Fibroblast of villous mesenchyme (primary cell): Measurements from ENCODE around the gene LMBR1. TPM values are rescaled to one million over a fixed set of nuclear protein-coding genes. Genes with fewer than 3 reads are reported as not detected.
"Not testable (repeated sequence)": the region's sequence is repeated elsewhere in the genome, so short reads cannot be mapped to it uniquely, and the experiment has no call there.

Experiments
- DNase-seq: peaks from one replicate; pipeline ENCODE4 v3.0.0-alpha.2; 2010; ENCODE audit warnings: low read depth
- H3K4me3 ChIP-seq: 2 replicates; pipeline ENCODE4 v1.5.1; 2011; ENCODE audit warnings: low read depth, mild to moderate bottlenecking, low read length
- total RNA-seq: library from RNA; depleted of rRNA; stranded (reverse); fragments of >200 nt; gene quantifications from 2 replicates; pipeline ENCODE4 v1.2.3, GENCODE V29; 2012
- TF ChIP-seq, protein P1 (sequence below): IDR thresholded peaks from 2 replicates; pipeline ENCODE4 v1.5.1; 2012; ENCODE audit warnings: low read depth, mild to moderate bottlenecking, low read length; ENCODE audit not compliant: insufficient read depth

Gene LMBR1
- total RNA-seq, 1 donor, result 43.6 TPM

DNA sequence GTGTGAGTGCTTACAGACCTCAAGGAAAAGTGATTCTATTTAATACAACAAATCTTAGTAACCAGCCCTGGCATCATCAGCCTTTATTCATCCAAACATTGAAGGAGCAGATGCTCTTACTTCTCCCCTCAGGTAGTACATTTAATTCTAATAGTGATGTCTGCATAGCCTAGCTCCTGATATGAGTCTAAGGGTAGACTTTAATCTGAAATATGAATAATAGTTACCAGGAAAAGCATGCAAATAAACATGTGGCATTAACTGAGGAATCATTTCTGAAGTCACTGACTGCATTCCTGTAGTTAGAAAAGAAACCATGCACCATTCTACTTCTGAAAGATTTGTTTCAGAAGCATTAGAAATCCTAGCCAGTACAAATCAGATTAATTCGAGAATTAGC, 25.7 kb upstream of the LMBR1 start:
- DNase-seq, result no peak
- TF ChIP-seq, protein P1, sequence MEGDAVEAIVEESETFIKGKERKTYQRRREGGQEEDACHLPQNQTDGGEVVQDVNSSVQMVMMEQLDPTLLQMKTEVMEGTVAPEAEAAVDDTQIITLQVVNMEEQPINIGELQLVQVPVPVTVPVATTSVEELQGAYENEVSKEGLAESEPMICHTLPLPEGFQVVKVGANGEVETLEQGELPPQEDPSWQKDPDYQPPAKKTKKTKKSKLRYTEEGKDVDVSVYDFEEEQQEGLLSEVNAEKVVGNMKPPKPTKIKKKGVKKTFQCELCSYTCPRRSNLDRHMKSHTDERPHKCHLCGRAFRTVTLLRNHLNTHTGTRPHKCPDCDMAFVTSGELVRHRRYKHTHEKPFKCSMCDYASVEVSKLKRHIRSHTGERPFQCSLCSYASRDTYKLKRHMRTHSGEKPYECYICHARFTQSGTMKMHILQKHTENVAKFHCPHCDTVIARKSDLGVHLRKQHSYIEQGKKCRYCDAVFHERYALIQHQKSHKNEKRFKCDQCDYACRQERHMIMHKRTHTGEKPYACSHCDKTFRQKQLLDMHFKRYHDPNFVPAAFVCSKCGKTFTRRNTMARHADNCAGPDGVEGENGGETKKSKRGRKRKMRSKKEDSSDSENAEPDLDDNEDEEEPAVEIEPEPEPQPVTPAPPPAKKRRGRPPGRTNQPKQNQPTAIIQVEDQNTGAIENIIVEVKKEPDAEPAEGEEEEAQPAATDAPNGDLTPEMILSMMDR, result no peak
- H3K4me3 ChIP-seq, result no peak overlapping the region

DNA sequence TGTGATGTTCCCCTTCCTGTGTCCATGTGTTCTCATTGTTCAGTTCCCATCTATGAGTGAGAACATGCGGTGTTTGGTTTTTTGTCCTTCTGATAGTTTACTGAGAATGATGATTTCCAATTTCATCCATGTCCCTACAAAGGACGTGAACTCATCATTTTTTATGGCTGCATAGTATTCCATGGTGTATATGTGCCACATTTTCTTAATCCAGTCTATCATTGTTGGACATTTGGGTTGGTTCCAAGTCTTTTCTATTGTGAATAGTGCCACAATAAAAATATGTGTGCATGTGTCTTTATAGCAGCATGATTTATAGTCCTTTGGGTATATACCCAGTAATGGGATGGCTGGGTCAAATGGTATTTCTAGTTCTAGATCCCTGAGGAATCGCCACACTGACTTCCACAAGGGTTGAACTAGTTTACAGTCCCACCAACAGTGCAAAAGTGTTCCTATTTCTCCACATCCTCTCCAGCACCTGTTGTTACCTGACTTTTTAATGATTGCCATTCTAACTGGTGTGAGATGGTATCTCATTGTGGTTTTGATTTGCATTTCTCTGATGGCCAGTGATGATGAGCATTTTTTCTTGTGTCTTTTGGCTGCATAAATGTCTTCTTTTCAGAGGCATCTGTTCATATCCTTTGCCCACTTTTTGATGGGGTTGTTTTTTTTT, 16.7 kb upstream of the LMBR1 start:
- H3K4me3 ChIP-seq, DNase-seq: not testable (repeated sequence)

DNA sequence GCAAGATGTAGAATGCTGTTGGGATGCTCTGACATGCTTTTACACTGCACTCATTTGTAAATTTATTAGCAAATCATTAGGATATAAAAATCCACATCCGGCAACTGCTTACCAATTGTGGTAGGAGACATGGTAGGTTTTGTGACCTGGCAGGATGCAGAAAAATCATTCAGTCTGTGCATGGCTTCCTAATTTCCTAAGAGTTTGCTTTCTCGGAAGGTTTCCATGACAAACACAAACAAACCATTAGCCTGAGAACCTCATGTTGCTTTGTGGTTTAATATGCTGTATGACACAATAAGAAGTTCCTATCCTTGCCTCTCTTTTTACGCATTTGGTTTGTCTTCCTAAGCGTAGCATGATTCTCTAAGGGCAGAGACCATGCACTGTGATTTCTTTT, 14.7 kb upstream of the LMBR1 start:
- peak; percentile 82 for DNase-seq
- H3K4me3 ChIP-seq, result no peak overlapping the region
- TF ChIP-seq, protein P1, result no peak

DNA sequence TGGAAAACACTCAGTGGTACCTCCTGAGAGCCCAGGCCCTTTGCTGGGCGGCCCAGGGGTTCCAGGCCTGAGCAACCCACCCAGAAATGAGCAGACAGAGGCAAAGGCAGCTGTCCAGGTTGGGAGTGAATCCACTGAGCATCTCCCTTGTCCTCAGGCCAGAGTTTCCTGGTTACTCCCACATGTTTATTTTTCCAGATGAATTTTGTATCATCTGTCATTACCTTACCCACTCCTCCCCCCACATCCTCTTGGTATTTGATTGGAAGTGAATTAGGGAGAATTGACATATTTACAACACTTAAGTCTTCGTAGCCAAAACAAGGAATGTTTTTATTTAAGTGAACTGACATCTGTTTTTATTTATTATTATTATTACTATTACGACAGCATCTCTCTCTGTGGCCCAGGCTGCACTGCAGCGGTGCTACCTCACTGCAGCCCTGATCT, 13.2 kb upstream of the LMBR1 start:
- TF ChIP-seq, protein P1, result no peak
- no peak overlapping the region for H3K4me3 ChIP-seq
- peak; percentile 63 for DNase-seq

DNA sequence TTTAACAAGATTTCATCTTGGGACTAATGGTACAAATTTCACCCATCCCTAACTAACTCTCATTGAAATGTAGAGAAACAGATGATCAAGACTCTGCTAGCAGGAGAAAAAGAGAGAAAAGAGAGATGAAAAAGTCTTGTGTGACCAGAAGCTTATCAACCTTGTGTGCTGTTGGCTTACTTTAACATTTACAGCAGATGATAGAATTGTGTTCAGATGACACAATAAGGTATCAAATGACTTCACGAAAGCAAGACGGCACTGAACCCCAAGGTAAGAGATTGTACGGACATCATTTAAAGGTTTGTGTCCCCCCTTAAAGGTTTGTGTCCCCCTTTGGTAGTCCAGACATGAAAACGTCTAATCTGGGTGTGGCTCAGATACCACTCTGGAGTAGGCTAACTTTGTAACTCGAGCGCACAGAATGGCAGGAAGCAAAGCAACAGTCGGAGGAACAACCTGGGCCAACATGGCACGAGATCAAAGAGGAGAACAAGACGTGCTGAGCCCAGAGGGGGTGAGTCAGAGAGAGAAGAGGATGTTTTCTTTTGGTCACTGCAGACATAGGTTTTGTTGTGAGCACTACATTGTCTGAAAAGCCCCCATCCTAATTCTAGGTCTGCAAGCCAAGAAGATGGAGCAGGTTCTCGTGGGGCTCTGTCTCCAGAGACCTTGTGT, 10.4 kb upstream of the LMBR1 start:
- DNase-seq, result peak; percentile 30
- TF ChIP-seq, protein P1, result no peak
- no peak overlapping the region for H3K4me3 ChIP-seq

DNA sequence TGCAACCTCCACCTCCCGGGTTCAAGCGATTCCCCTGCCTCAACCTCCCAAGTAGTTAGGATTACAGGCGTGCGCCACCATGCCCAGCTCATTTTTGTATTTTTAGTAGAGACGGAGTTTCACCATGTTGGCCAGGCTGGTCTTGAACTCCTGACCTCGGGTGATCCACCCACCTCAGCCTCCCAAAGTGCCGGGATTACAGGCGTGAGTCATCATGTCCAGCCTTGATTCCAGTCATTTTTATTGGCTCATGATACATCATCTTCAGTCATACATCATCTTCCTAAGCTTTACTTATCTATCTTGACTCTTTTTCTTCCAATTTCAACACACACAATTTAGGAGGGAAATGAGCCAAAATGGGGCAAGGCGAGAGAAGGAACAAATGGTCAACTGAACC, 7.1 kb upstream of the LMBR1 start:
- peak; percentile 38 for DNase-seq
- not testable (repeated sequence) for H3K4me3 ChIP-seq

DNA sequence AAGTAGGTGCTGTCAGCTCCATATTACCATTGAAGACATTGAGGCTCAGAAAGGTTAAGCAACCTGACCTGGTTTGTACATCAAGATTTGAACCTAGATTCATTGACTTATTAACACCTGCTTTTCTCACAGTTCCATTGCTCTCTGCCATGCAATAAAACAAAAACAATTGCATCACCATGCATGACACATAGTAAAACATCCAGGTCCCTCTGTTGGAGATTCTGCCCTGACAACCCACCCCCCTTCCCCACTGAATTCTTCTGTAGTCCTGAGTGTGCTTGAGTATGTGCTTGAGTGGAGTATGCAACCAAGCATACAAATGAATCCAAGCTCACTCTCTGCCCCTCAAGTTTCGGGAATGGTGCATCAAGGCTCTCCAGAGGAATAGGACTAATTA, 6.0 kb upstream of the LMBR1 start:
- no peak overlapping the region for H3K4me3 ChIP-seq
- no peak for DNase-seq
- TF ChIP-seq, protein P1, result no peak

DNA sequence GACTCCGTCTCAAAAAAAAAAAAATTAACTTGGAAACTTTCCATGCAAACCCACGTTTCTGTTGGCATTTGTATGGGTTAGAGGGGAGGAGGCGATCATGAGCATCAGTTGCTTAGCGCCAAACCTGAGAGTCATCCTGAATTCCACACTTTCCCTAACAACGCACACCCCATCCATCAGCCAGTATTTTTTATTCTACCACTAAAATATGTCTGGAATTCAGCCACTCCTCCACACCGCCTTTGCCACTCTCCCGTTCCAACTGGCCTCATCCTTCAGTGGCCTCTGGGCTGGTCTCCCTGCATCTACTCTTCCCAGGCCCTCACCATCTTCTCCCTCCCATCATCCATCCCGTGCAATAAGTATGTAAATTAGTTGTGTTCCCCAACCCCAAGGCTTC, 4.7 kb upstream of the LMBR1 start:
- no peak overlapping the region for H3K4me3 ChIP-seq
- DNase-seq, result no peak

More for the DNA sequence above, 4.7 kb upstream of the LMBR1 start:
- TF ChIP-seq, protein P1, result no peak
